ENCODE measurements around the gene GTF2IRD1. TPM values are rescaled to one million over a fixed set of nuclear protein-coding genes. Genes with fewer than 3 reads are reported as not detected.

Gene GTF2IRD1
- total RNA-seq, 1 experiment from 2014 or later: 42.9 TPM

- ATAC-seq (no peak), DNase-seq (ENCODE audit: low spot score) (no peak)
- Mint-ChIP-seq H3K4me1 (no peaks in the 10 kb centered on the region), H3K9me3 (no peaks in the 10 kb centered on the region), H3K36me3 (no peaks in the 10 kb centered on the region; the same call in 1 of the 2 replicates), H3K4me3 (no peak overlapping the region), H3K27ac (peak overlapping the region; percentile 44; the same call in 1 of the 2 replicates), H3K27me3 (ENCODE audit: low read depth) (no peaks in the 10 kb centered on the region)
- ChIA-PET POLR2A (no interaction called here), CTCF (interaction anchor here (0.7 to 1.2 kb wide), 2 partner anchors 59 to 103 kb away, joined by 3 to 4 read pairs; no protein-coding TSS in a partner anchor)
- no peak for TF ChIP-seq MLX (CRISPR knock-in tag; IDR thresholded peaks at IDR 0.05)
- TF ChIP-seq ZNF281 (CRISPR knock-in tag; IDR thresholded peaks at IDR 0.05): no peak
- no peak for TF ChIP-seq MAX (CRISPR knock-in tag; IDR thresholded peaks at IDR 0.05)
- TF ChIP-seq PRDM15 (CRISPR knock-in tag; IDR thresholded peaks at IDR 0.05): no peak
- no peak for TF ChIP-seq ZNF512 (CRISPR knock-in tag; IDR thresholded peaks at IDR 0.05; ENCODE audit: borderline replicate concordance)
- TF ChIP-seq AR (CRISPR knock-in tag; IDR thresholded peaks at IDR 0.05): no peak
- TF ChIP-seq JUN (CRISPR knock-in tag; IDR thresholded peaks at IDR 0.05): no peak
- no peak for TF ChIP-seq STAT6 (CRISPR knock-in tag; conservative IDR thresholded peaks at IDR 0.05; ENCODE audit: low read depth)
- TF ChIP-seq TEAD1 (CRISPR knock-in tag; IDR thresholded peaks at IDR 0.05): no peak
- TF ChIP-seq ZSCAN18 (CRISPR knock-in tag; IDR thresholded peaks at IDR 0.05): no peak
- no peak for TF ChIP-seq CREM (CRISPR knock-in tag; IDR thresholded peaks at IDR 0.05)
These were observed 11.5 kb downstream of the GTF2IRD1 start for GRCh38 chr7:74464931-74465886.
